Muscle layer of colon (tissue), 2 donors: ENCODE results near the gene GRHPR.

Source experiments
- H3K27ac ChIP-seq: one replicate; pipeline ENCODE4 v1.7.0; 2013; ENCODE audit warnings: low read depth, mild to moderate bottlenecking, low read length, moderate library complexity
- H3K27me3 ChIP-seq, 2 donors: one replicate each; pipeline ENCODE4 v1.7.0; 2013; ENCODE audit warnings: low read length in 2 of 2, mild to moderate bottlenecking in 2 of 2; ENCODE audit not compliant: insufficient read depth in 2 of 2, control insufficient read depth in 1 of 2
- H3K36me3 ChIP-seq: one replicate; pipeline ENCODE4 v1.7.0; 2013; ENCODE audit warnings: mild to moderate bottlenecking, low read length; ENCODE audit not compliant: insufficient read depth
- H3K4me1 ChIP-seq: one replicate; pipeline ENCODE4 v1.7.0; 2013; ENCODE audit warnings: mild to moderate bottlenecking, low read length; ENCODE audit not compliant: insufficient read depth
- H3K4me3 ChIP-seq, 2 donors: one replicate each; pipeline ENCODE4 v1.7.0; 2013; ENCODE audit warnings: low read length in 2 of 2, low read depth in 1 of 2, mild to moderate bottlenecking in 1 of 2, moderate library complexity in 1 of 2
- H3K9ac ChIP-seq: one replicate; pipeline ENCODE4 v1.7.0; 2013; ENCODE audit warnings: low read length
- H3K9me3 ChIP-seq: one replicate; pipeline ENCODE4 v1.7.0; 2013; ENCODE audit warnings: mild to moderate bottlenecking, low read length
- donor health status: abdominal sarcoma.
- donor health status: Adenocarcinoma of cecum.

Gene GRHPR

GRCh38 chr9:37438359-37438758, 15.9 kb downstream of the GRHPR start:
- Histone ChIP-seq H3K36me3 (peaks cover 80% of the 10 kb centered on the region), H3K27me3 (no peaks in the 10 kb centered on the region), H3K9ac (no peak overlapping the region), H3K4me1 (no peaks in the 10 kb centered on the region), H3K4me3 (no peak overlapping the region), H3K9me3 (no peaks in the 10 kb centered on the region), H3K27ac (no peak overlapping the region)

- Histone ChIP-seq H3K27me3 (no peaks in the 10 kb centered on the region), H3K36me3 (peaks cover 55% of the 10 kb centered on the region), H3K4me1 (no peaks in the 10 kb centered on the region), H3K9ac (no peak overlapping the region), H3K9me3 (no peaks in the 10 kb centered on the region), H3K27ac (no peak overlapping the region), H3K4me3 (no peak overlapping the region)
These were observed 19.4 kb downstream of the GRHPR start for GRCh38 chr9:37441776-37442370.

GRCh38 chr9:37442556-37442955, 20.1 kb downstream of the GRHPR start:
- Histone ChIP-seq H3K27ac (no peak overlapping the region), H3K4me1 (no peaks in the 10 kb centered on the region), H3K9me3 (no peaks in the 10 kb centered on the region), H3K9ac (no peak overlapping the region), H3K36me3 (peaks cover 48% of the 10 kb centered on the region), H3K4me3 (no peak overlapping the region), H3K27me3 (no peaks in the 10 kb centered on the region)

- Histone ChIP-seq H3K9ac (no peak overlapping the region), H3K36me3 (peaks cover 38% of the 10 kb centered on the region), H3K27me3 (no peaks in the 10 kb centered on the region), H3K27ac (no peak overlapping the region), H3K4me3 (no peak overlapping the region), H3K9me3 (no peaks in the 10 kb centered on the region), H3K4me1 (no peaks in the 10 kb centered on the region)
These were observed 21.1 kb downstream of the GRHPR start for GRCh38 chr9:37443566-37443965.

- Histone ChIP-seq H3K4me1 (peaks cover 2% of the 10 kb centered on the region), H3K9me3 (no peaks in the 10 kb centered on the region), H3K36me3 (peaks cover 26% of the 10 kb centered on the region), H3K4me3 (no peak overlapping the region), H3K27me3 (no peaks in the 10 kb centered on the region), H3K27ac (no peak overlapping the region), H3K9ac (no peak overlapping the region)
These were observed 22.4 kb downstream of the GRHPR start for GRCh38 chr9:37444890-37445289.

GRCh38 chr9:37445832-37446231, 23.3 kb downstream of the GRHPR start:
- H3K4me1 ChIP-seq = peaks cover 5% of the 10 kb centered on the region
- no peaks in the 10 kb centered on the region for H3K27me3 ChIP-seq
- peaks cover 21% of the 10 kb centered on the region for H3K36me3 ChIP-seq
- no peaks in the 10 kb centered on the region for H3K9me3 ChIP-seq
- no peak overlapping the region for H3K4me3 ChIP-seq
- H3K27ac ChIP-seq = no peak overlapping the region
- H3K9ac ChIP-seq = no peak overlapping the region

GRCh38 chr9:37446401-37446800, 23.9 kb downstream of the GRHPR start:
- Histone ChIP-seq H3K27ac (no peak overlapping the region), H3K9ac (no peak overlapping the region), H3K4me1 (peaks cover 7% of the 10 kb centered on the region), H3K27me3 (no peaks in the 10 kb centered on the region), H3K4me3 (no peak overlapping the region), H3K36me3 (peaks cover 17% of the 10 kb centered on the region), H3K9me3 (no peaks in the 10 kb centered on the region)

GRCh38 chr9:37447111-37447510, 24.6 kb downstream of the GRHPR start:
- Histone ChIP-seq H3K36me3 (peaks cover 10% of the 10 kb centered on the region), H3K27me3 (no peaks in the 10 kb centered on the region), H3K9ac (no peak overlapping the region), H3K27ac (no peak overlapping the region), H3K9me3 (no peaks in the 10 kb centered on the region), H3K4me1 (peaks cover 14% of the 10 kb centered on the region), H3K4me3 (no peak overlapping the region)

- Histone ChIP-seq H3K4me3 (no peak overlapping the region), H3K9me3 (no peaks in the 10 kb centered on the region), H3K9ac (no peak overlapping the region), H3K27ac (no peak overlapping the region), H3K4me1 (peaks cover 22% of the 10 kb centered on the region), H3K36me3 (peaks cover 5% of the 10 kb centered on the region), H3K27me3 (no peaks in the 10 kb centered on the region)
These were observed 27.6 kb downstream of the GRHPR start for GRCh38 chr9:37449862-37450632.

- H3K4me1 ChIP-seq = peaks cover 22% of the 10 kb centered on the region
- H3K27me3 ChIP-seq = no peaks in the 10 kb centered on the region
- H3K9me3 ChIP-seq = no peaks in the 10 kb centered on the region
- H3K27ac ChIP-seq = no peak overlapping the region
- H3K4me3 ChIP-seq = no peak overlapping the region
- no peak overlapping the region for H3K9ac ChIP-seq
- peaks cover 5% of the 10 kb centered on the region for H3K36me3 ChIP-seq
These were observed 29.1 kb downstream of the GRHPR start for GRCh38 chr9:37451628-37452027.

- Histone ChIP-seq H3K36me3 (peaks cover 5% of the 10 kb centered on the region), H3K27ac (no peak overlapping the region), H3K27me3 (no peaks in the 10 kb centered on the region), H3K9ac (no peak overlapping the region), H3K9me3 (no peaks in the 10 kb centered on the region), H3K4me1 (peaks cover 22% of the 10 kb centered on the region), H3K4me3 (no peak overlapping the region)
These were observed 30.1 kb downstream of the GRHPR start for GRCh38 chr9:37452611-37453010.

- Histone ChIP-seq H3K27me3 (no peaks in the 10 kb centered on the region), H3K27ac (no peak overlapping the region), H3K36me3 (peaks cover 5% of the 10 kb centered on the region), H3K4me1 (peaks cover 22% of the 10 kb centered on the region), H3K9me3 (no peaks in the 10 kb centered on the region), H3K9ac (no peak overlapping the region), H3K4me3 (no peak overlapping the region)
These were observed 31.3 kb downstream of the GRHPR start for GRCh38 chr9:37453827-37454226.
